ENCODE results near the gene VAMP2.
A peak's percentile ranks its signal among the peaks of the same experiment; 100 is the strongest.

VAMP2 gene

GRCh38 chr17:8124350-8125153 is 38.2 kb downstream of the VAMP2 start:
- H3K4me3 ChIP-seq (ENCODE audit: low read depth, low read length): peak overlapping the region; percentile 35

- peak within 1 kb of the TSS; percentile 58 for H3K4me3 ChIP-seq (ENCODE audit: low read depth, low read length)
These were observed 38.9 kb downstream of the VAMP2 start, which contains the start of gene HES7 for GRCh38 chr17:8123695-8124349. HES7 (minus strand) TSS chr17:8124106; CDS start chr17:8124084, 22 bp downstream.

- peak overlapping the region; percentile 58 for H3K4me3 ChIP-seq (ENCODE audit: low read depth, low read length)
These were observed 39.6 kb downstream of the VAMP2 start for GRCh38 chr17:8122924-8123694.

GRCh38 chr17:8122422-8122923 is 40.3 kb downstream of the VAMP2 start:
- peak overlapping the region; percentile 58 for H3K4me3 ChIP-seq (ENCODE audit: low read depth, low read length)

GRCh38 chr17:8121681-8122421 is 40.9 kb downstream of the VAMP2 start:
- peak overlapping the region; percentile 58 for H3K4me3 ChIP-seq (ENCODE audit: low read depth, low read length)

GRCh38 chr17:8121407-8121680 is 41.4 kb downstream of the VAMP2 start:
- peak overlapping the region; percentile 61 for H3K4me3 ChIP-seq (ENCODE audit: low read depth, low read length)

GRCh38 chr17:8120520-8121406 is 42.0 kb downstream of the VAMP2 start:
- peak overlapping the region; percentile 61 for H3K4me3 ChIP-seq (ENCODE audit: low read depth, low read length)

GRCh38 chr17:8119581-8120519 is 42.9 kb downstream of the VAMP2 start:
- H3K4me3 ChIP-seq (ENCODE audit: low read depth, low read length): peak overlapping the region; percentile 79

GRCh38 chr17:8118769-8119580 is 43.8 kb downstream of the VAMP2 start:
- H3K4me3 ChIP-seq (ENCODE audit: low read depth, low read length): peak overlapping the region; percentile 79

- H3K4me3 ChIP-seq (ENCODE audit: low read depth, low read length): peak within 1 kb of the TSS; percentile 79
These were observed 44.6 kb downstream of the VAMP2 start, which contains the start of gene ALOXE3 for GRCh38 chr17:8117980-8118768. ALOXE3 (minus strand) TSS chr17:8118514; CDS start chr17:8117990, 524 bp downstream.

- peak overlapping the region; percentile 79 for H3K4me3 ChIP-seq (ENCODE audit: low read depth, low read length)
These were observed 45.3 kb downstream of the VAMP2 start for GRCh38 chr17:8117367-8117979.

GRCh38 chr17:8116776-8117175 is 46.0 kb downstream of the VAMP2 start:
- H3K4me3 ChIP-seq (ENCODE audit: low read depth, low read length): no peak overlapping the region

GRCh38 chr17:8110907-8111306 is 51.8 kb downstream of the VAMP2 start:
- H3K4me3 ChIP-seq (ENCODE audit: low read depth, low read length): no peak overlapping the region

GRCh38 chr17:8110456-8110804 is 52.3 kb downstream of the VAMP2 start:
- H3K4me3 ChIP-seq (ENCODE audit: low read depth, low read length): no peak overlapping the region

GRCh38 chr17:8109661-8110455 is 52.9 kb downstream of the VAMP2 start:
- H3K4me3 ChIP-seq (ENCODE audit: low read depth, low read length): peak overlapping the region; percentile 51

Data from iPS-11a (cell line).